SW480 (cell line): Measurements from ENCODE around the gene RNF225.
"Not testable (repeated sequence)": the region's sequence is repeated elsewhere in the genome, so short reads cannot be mapped to it uniquely, and the experiment has no call there.

Source experiments
- DNase-seq: peaks from one replicate; pipeline ENCODE4 v3.0.0-alpha.2; 2016; ENCODE audit warnings: low spot score

The RNF225 gene

GRCh38 chr19:58395220-58395978 is at the start of gene RNF225:
Gene RNF225, plus strand, starts transcription at chr19:58395656. Its CDS starts 434 bp downstream, at chr19:58396090.
- DNase-seq = no peak

- no peak for DNase-seq
These were observed 48.2 kb upstream of the RNF225 start for GRCh38 chr19:58346961-58347929.

GRCh38 chr19:58348080-58348479 is 47.4 kb upstream of the RNF225 start:
- not testable (repeated sequence) for DNase-seq

GRCh38 chr19:58349590-58349989 is 45.9 kb upstream of the RNF225 start:
- no peak for DNase-seq

- DNase-seq = no peak
These were observed 45.2 kb upstream of the RNF225 start for GRCh38 chr19:58350001-58350861.

- DNase-seq = no peak
These were observed 44.4 kb upstream of the RNF225 start for GRCh38 chr19:58350871-58351557.

GRCh38 chr19:58351558-58351878 is 43.9 kb upstream of the RNF225 start:
- no peak for DNase-seq

- no peak for DNase-seq
These were observed 43.3 kb upstream of the RNF225 start for GRCh38 chr19:58351990-58352755.

- DNase-seq = no peak
These were observed 42.4 kb upstream of the RNF225 start, which contains the start of gene A1BG for GRCh38 chr19:58352760-58353671. Gene A1BG, minus strand, starts transcription at chr19:58353492. Its CDS starts 55 bp downstream, at chr19:58353437.

GRCh38 chr19:58353717-58354477 is 41.6 kb upstream of the RNF225 start:
- DNase-seq = no peak

- no peak for DNase-seq
These were observed 40.9 kb upstream of the RNF225 start for GRCh38 chr19:58354478-58355030.

GRCh38 chr19:58355215-58355796 is 40.1 kb upstream of the RNF225 start:
- DNase-seq = no peak

GRCh38 chr19:58355908-58356765 is 39.3 kb upstream of the RNF225 start:
- DNase-seq = no peak

GRCh38 chr19:58356766-58357480 is 38.5 kb upstream of the RNF225 start:
- no peak for DNase-seq

GRCh38 chr19:58357481-58358145 is 37.8 kb upstream of the RNF225 start:
- no peak for DNase-seq

- peak; percentile 67 for DNase-seq
These were observed 33.6 kb upstream of the RNF225 start for GRCh38 chr19:58361900-58362271.
